GM12865 (cell line): ENCODE data around the gene ABHD18.
"Not testable (repeated sequence)": the region's sequence is repeated elsewhere in the genome, so short reads cannot be mapped to it uniquely, and the experiment has no call there.

Experiments
- DNase-seq: peaks from one replicate; pipeline ENCODE4 v3.0.0; 2010; ENCODE audit warnings: low read depth
- H3K4me3 ChIP-seq: 2 replicates; pipeline ENCODE4 v1.5.1; 2011; ENCODE audit warnings: mild to moderate bottlenecking, low read depth, low read length, control low read depth
- TF ChIP-seq, protein P1 (sequence below): IDR thresholded peaks from 2 replicates; pipeline ENCODE4 v1.5.1; 2011; ENCODE audit warnings: low read length, control low read depth, low read depth, inconsistent platforms; ENCODE audit not compliant: insufficient read depth; ENCODE audit errors: missing control alignments

The ABHD18 gene

DNA sequence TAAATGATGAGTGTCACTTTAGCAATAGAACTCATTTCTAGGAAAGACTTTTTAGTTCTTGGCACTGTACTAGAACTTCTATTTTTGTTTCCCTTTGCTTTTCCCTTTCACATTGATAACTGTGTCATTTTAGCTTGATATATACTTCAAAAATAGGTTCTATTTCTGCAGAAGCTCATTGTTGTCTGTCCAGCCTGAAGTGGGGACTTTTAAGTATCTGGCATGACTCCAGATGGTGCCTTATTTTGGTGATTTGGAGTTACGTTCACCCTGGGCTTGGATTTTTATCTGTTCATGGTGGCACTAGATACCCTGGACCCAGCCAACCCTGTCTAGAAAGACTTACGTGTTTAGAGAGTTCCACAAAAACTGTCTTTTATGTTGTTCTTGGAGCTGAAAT is 3.4 kb downstream of the ABHD18 start:
- TF ChIP-seq, protein P1, sequence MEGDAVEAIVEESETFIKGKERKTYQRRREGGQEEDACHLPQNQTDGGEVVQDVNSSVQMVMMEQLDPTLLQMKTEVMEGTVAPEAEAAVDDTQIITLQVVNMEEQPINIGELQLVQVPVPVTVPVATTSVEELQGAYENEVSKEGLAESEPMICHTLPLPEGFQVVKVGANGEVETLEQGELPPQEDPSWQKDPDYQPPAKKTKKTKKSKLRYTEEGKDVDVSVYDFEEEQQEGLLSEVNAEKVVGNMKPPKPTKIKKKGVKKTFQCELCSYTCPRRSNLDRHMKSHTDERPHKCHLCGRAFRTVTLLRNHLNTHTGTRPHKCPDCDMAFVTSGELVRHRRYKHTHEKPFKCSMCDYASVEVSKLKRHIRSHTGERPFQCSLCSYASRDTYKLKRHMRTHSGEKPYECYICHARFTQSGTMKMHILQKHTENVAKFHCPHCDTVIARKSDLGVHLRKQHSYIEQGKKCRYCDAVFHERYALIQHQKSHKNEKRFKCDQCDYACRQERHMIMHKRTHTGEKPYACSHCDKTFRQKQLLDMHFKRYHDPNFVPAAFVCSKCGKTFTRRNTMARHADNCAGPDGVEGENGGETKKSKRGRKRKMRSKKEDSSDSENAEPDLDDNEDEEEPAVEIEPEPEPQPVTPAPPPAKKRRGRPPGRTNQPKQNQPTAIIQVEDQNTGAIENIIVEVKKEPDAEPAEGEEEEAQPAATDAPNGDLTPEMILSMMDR: no peak
- no peak for DNase-seq
- no peak overlapping the region for H3K4me3 ChIP-seq

DNA sequence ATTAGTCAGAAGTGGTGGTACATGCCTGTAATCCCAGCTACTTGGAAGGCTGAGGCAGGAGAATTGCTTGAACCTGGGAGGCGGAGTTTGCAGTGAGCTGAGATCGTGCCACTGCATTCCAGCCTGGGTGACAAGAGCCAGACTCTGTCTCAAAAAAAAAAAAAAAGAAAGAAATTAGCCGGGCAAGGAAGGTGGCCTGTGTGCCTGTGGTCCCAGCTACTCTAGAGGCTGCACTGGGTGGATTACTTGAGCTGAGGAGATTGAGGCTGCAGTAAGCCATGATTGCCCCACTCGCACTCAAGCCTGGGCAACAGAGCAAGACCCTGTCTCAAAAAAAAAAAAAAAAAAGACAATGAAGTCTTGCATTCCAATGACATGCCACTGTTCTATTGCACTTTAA is 5.7 kb downstream of the ABHD18 start:
- not testable (repeated sequence) for H3K4me3 ChIP-seq, DNase-seq

DNA sequence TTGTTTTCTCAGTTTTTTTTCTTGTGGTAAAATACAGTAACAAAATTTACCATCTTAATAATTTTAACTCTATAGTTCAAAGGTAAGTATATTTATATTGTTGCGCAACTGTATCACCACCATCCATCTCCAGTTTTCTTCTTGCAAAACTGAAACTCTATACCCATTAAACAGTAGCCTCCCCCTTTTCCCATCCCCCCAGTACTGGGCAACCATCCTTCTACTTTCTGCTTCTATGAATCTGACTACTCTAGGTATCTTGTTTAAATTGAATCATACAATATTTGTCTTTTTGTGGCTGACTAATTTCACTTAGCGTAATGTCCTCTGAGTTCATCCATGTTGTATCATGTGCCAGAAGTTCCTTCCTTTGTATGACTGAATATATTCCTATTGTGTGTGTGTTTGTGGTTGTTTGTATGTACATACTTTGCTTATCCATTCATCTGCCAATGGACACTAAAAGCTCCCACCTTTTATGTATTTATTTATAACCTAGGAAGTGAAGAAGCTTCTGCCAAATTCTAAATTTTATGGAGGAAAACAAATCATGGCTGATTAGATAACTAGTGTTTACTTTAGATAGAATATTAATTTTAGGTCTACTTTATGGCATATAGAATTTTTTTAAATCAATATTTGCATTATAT is 10.0 kb downstream of the ABHD18 start:
- TF ChIP-seq, protein P1: no peak
- H3K4me3 ChIP-seq: no peak overlapping the region
- DNase-seq: no peak

DNA sequence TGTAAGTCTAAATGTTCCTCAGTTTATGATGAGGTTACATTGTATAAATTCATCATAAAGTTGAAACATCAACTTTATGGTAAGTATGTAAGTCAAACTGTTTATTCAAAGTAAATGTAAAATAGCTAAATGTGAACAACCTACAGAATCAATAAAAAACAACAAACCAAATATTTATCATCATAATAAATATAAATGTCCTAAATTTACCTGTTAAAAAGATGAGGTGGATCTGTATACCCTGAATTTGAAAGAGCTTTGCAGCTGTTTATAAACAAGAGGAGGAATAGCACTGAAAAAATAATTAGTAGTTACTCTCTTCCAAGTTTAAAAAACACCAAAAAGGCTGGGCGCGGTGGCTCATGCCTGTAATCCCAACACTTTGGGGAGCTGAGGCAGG is 13.7 kb downstream of the ABHD18 start:
- no peak overlapping the region for H3K4me3 ChIP-seq
- TF ChIP-seq, protein P1: no peak
- DNase-seq: no peak

DNA sequence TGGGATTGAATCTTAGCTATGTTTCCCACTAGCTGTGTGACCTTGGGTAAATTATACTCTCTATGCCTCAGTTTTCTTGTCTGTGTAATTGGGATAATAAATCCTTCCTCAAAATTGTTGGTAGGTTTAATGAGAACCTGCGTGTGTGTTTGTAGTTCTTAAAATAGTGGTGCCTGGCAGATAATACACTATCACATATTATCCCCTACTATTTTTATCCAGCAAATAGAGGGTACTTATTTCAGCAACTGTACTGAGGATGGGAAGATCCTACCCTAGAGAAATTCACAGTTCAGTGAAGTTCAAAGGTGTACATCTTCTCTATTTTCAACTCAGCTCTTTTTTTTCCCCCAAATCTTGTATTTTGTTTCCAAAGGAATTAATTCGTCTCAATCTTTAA is 17.2 kb downstream of the ABHD18 start:
- no peak overlapping the region for H3K4me3 ChIP-seq
- TF ChIP-seq, protein P1: no peak
- no peak for DNase-seq

DNA sequence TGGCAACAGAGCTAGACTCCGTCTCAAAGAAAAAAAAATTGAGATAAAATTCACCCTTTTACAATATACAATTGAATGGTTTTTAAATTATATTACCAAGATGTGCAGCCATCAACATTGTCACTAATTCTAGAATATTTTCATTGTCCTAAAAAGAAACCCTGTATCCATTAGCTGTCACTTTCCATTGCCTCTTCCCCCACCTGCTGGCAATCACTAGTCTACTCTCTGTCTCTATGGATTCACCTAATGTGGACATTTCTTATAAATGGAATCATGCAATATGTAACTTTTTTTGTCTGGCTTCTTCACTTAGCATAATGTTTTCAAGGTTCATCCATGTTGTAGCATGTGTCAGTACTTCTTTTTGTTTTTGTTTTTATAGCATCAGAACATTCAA is 20.8 kb downstream of the ABHD18 start:
- TF ChIP-seq, protein P1: no peak
- H3K4me3 ChIP-seq: no peak overlapping the region
- no peak for DNase-seq

DNA sequence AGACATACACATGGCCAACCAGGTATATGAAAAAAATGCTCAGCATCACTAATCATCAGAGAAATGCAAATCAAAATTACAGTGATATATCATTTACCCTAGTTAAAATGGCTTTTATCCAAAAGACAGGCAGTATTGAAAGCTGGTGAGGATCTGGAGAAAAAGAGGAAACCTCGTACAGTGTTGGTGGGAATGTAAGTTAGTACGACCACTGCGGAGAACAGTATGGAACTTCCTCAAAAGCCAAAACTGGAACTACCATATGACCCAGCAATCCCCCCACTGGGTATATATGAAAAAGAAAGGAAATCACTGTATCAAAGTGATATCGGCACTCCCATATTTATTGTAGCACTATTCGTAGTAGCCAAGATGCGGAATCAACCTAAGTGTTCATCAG is 23.4 kb downstream of the ABHD18 start:
- TF ChIP-seq, protein P1: no peak
- DNase-seq: no peak
- H3K4me3 ChIP-seq: no peak overlapping the region
